ENCODE results near the gene SEPTIN5.

The SEPTIN5 gene

DNA sequence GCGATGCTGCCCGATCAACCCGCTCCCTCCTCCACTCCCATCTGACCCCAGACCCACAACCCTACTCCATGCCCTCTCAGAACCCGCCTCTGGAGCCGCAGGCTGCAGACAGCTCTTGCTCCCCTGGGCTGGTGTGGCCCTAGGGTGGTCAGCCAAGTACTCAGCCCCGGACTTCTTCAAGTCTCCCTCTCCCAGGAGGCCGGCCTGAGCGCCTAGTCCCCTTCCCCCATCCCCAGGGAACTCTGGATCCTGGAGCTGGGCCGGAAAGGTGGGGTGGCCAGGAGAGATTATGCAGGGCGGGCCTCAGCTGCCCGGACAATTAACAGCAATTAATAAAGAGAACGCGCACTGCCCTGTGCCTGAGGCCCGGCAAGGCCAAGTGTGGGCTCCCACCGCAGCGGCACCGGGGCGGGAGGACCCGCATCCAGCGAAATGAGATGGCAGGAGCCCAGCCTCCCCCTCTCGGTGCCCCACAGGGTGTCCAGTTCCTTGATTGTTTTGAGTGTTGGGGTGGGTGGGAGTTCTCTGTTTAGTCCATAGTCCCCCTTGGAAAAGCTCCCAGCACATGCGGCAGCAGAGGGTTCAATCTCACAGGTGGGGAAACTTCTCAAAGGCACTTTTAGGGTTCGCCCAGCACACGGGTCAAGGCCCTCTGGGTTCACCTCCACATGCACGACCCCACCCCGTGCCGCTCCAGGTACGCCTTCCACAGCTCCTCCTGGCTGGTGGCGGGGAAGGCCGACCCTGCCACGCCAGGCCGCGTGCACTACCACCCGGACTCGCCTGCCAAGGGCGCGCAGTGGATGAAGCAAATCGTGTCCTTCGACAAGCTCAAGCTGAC lies 49.4 kb downstream of the SEPTIN5 start:
- DNase-seq = no peak

DNA sequence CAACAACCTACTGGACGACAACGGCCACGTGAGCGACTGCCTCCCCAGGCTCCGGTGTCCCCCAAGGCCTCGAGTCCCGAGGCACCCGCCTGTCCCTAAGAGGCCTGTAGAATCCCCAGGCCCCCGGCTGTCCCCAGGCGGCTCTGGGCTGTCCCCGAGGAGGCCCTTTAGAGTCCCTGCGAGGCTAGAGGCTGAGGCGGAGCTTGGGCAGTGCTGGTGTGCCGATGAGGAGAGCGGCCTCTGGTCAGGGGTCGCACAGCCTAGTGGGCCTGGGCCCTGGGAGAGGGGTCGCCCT lies 49.9 kb downstream of the SEPTIN5 start:
- DNase-seq = no peak

DNA sequence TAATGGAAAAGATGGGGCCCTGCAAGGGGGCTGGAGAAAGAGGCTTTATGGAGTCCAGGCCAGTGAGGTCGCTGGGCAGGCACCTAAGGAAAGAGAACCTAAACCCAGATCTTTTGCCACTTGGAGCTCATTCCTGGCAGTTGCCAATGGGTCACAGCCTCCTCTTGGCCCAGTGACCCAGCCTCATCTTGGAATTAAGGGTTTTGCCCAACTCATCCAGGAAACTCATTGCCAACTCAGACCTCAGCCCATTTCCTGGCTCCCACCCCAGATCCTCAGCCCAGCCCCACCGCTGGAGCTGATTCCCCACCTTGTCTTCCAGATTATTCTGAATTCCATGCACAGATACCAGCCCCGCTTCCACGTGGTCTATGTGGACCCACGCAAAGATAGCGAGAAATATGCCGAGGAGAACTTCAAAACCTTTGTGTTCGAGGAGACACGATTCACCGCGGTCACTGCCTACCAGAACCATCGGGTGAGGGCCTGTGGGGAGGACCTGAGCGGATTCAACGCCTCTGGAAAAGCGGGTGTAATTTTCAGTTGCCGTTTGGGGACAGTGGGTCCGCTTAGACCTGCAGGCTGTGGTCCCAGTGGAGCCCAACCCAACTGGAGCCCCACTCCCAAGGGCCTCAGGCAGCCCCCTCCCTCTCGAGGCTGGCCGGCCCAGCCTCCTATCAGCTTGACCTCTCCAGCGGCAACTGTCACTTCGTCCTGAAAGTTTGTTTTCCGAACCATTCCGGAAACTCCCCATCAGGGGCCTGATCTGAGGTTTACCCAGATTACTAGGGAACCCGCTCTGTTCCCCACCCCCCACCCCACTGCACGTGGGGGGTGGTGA lies 50.6 kb downstream of the SEPTIN5 start:
- no peak for DNase-seq

DNA sequence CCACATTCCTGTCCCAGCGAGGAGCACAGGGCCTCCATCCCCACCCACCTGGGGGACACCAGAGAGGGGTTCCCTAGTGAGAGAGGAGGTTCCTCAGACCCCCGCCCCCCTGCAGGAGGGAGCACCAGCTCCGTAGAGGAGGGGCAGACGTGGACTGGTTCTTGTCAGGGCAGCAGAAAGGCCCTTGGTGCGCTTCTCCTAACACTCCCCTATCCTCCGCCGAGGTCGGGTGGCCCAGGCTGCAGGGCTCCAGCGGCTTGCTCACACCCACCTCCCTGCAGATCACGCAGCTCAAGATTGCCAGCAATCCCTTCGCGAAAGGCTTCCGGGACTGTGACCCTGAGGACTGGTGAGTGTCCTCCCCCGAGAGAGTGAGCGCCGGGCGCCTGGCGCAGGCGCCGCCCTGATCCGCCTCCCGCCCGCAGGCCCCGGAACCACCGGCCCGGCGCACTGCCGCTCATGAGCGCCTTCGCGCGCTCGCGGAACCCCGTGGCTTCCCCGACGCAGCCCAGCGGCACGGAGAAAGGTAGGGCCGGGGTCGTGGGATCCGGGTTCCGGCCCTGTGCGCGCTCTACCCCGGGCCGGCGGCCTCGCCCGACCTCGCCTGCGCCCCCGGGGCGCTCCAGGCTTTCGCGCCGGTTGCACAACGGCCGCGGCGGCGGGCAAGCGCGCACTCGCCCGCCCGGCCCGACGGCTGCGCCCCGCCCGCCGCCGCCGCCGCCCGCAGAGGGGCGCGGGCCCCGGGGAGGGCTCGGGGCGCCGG lies 51.4 kb downstream of the SEPTIN5 start:
- no peak for DNase-seq

DNA sequence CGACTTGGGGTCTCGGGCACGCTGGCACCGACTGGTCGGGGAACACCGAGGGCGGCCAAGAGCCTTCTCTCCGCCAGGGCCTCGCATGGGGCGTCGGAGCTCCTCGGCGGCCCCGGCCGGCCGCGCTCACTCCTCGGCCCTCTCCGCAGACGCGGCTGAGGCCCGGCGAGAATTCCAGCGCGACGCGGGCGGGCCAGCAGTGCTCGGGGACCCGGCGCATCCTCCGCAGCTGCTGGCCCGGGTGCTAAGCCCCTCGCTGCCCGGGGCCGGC lies 51.9 kb downstream of the SEPTIN5 start:
- DNase-seq = no peak

DNA sequence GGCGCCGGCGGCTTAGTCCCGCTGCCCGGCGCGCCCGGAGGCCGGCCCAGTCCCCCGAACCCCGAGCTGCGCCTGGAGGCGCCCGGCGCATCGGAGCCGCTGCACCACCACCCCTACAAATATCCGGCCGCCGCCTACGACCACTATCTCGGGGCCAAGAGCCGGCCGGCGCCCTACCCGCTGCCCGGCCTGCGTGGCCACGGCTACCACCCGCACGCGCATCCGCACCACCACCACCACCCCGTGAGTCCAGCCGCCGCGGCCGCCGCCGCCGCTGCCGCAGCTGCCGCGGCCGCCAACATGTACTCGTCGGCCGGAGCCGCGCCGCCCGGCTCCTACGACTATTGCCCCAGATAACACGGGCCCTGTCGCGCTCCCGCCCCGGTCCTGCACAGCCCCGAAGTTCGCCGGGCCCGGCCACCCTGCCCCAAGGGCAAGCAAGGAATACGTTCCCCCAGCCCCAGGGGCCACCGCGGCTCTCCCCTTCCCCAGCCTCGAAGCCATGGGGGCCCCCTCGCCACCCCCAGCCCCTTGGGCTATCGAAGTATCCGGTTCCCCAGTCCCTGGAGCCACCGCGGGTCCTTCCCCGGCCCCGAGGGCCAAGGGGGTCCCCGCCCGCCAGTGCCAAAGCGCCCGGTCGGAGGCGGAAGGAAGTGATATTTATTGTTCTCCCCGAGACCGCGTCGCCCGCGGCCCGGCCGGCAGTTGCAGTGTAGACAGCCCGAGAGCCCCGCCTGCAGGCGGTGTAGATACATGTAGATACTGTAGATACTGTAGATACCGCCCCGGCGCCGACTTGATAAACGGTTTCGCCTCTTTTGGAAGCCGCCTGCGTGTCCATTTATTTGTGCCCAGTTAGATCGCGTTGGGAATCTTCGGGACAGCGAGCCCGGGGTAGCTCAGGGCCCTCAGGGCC lies 52.5 kb downstream of the SEPTIN5 start:
- DNase-seq = no peak

DNA sequence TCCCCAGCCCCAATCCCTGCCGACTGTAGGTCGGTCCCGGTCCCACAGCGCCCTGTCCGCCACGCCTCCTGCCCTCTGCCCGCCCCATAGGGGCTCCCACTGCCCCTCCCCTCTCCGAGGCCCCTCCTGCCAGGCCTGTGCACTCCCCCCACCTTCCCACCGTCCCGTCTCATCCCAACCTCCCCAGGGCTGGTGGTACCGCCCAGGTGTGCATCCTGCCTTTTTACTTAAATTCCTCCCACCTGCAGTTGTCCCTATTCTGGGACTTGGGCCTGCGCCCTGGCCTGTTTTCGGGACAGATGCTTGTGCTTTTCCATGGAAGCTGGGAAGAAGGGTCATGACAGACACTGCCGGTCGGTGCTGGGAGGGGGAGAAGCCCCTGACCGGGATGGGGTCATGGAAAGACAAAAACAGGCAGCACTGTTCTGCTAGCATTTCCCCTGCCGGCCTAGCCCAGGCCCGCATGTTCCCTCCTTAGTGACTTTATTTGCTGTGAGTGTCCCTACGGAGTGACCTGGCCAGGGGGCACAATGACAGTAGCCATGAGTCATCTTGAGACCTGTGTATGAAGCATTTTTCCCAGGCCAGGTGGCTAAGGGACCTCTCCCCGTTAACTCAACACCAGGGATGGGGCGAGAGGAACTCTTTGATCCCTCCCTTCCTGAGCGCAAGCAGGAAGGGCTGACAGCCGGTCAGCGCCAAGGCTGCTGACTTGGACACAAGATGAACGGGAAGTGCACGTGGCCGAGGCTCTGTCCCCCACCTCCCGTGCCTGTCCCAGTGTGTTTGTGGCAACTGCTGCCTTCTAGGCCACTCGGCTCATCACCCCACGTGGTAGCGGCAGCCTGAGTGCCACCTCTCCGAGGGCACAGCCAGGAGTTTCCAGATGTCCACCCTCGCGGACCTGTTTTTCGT lies 53.4 kb downstream of the SEPTIN5 start:
- DNase-seq = no peak

DNA sequence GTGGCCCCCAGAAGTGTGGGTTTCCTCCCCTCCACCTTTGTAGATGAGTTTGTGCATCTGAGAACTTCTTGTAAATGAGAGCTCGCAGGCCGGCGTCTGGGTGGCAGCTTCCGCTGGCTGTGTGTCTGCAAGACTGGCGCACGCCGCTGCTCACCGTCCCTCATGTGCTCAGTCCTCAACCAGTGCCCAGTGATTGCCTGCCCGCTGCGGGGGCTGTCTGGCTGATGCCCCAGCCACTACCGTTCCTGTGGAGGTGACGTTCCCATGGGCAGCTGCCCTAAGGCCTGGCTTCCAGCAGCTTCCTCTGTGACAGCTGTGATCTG lies 55.1 kb downstream of the SEPTIN5 start:
- DNase-seq = no peak

DNA sequence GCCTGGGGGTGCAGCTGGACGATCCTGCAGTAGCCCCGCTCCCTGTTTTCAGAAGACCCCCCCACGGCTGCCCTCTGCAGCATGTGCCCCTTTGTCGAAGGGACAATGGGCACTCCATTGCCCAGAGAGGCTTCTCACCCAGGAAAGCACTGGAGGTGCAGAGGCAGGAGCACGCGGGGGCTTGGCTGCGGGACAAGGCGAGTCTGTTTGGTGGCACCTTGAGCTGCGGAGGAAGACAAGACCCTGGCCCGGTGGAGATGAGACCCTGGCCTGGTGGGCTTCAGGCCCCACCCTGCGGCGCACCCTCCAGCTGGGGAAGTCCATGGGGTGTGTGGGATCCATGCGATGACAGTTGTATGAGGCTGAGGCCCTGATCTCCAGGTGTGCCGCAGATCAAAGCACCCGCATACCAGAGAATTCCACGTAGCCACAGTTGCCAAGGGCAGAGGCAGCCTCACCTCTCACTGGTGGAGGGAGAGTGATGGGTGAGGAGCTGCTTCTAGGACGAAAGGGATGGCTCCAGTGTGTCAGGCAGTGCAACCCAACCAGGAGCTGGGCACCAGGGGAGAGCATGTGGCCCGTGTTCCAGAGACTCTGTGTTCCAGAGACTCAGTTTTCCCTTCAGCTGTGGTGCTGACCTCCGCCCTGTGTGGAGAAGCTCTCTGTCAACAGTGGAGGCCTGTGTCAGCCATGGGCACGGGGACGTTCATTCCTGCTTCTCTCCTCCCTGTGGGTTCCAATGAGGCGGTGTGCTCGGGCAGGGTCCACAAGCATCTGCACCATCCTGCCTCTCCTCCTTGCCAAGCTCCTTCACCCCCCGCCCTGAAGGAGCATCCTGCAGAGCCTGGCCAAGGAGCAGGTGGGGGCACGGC lies 56.3 kb downstream of the SEPTIN5 start:
- DNase-seq = no peak

DNA sequence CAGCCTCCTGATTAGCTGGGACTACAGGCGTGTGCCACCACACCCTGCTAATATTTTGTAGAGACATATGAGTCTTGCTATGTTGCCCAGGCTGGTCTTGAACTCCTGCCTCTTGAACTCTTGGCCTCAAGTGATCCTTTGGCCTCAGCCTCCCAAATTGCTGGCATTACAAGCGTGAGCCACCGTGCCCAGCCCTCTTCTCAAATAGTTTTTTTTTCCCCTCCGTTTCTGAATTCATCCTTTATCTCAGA lies 58.0 kb downstream of the SEPTIN5 start:
- no peak for DNase-seq
